ENCODE results near the gene PRKD1.

Gene PRKD1

DNA sequence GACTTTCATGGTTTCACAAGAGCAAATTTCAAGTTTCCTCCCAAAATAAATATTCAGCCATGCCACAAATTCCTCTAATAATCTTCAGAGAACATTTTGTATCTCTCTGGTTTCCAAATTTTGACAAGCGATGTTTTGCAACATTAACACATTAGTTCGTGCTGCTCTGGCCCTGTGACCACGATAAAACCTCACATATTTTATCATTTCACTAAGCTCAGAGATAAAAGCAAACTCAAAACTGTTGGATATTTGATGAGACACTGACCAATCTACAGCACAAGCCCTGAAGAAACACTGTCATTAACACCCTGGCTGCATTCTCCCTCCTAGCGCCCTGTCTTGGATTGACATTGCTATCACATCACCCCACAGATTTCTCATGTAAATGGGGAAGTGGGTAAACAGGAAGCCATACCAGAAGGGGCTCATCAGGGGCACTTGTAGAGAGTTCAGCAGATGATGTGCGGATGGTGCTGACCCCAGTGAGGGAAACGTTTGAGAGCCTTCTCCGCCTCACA lies 264.3 kb downstream of the PRKD1 start:
- no peak for ATAC-seq

DNA sequence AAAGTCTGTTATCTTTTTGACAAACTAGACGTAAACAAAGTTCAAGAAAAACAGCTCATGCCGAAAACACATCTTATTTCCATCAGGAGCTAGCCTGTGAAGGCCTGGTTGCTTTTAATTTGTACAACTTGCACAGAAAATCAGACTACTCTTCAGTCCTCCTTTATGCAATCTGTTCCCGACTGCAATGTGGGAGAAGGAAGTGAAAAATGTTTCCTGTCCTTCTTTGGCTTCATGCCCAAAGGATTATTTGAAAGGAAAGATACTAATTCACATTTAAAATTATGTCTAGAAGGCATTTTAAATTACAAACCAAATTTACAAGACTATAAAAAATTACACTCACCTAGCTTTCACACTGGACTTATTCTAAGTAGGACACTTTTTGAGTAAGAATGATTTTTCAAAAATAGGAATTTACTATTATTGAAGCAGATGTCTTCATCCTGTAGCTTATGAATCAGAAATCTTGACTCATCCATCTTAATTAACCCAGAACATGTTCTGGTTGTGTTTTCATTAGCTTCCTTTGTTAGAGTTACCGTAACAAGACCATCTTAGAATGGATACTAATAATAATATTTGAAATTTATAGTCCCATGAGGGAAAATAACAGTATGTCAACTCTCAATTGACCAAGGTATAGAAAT lies 272.6 kb downstream of the PRKD1 start:
- no peak for ATAC-seq

DNA sequence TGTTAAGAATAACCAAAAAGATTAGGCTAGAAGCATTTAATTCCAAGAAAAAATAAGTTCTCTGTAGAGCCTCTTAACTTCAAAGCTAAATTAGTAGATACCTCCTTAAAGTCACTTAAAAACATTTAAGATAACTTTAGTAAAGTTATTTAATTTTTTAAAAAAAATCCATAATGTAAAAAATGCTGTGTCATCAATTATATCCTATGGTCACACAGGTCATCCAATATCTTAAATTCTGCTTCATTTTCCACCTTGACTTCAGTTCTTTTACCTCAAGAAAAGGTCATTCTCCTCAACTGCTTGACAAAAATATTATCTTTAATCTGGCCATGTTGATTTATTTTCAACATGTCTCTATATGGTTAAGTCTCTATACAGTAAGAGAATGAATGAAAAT lies 274.3 kb downstream of the PRKD1 start:
- no peak for ATAC-seq

DNA sequence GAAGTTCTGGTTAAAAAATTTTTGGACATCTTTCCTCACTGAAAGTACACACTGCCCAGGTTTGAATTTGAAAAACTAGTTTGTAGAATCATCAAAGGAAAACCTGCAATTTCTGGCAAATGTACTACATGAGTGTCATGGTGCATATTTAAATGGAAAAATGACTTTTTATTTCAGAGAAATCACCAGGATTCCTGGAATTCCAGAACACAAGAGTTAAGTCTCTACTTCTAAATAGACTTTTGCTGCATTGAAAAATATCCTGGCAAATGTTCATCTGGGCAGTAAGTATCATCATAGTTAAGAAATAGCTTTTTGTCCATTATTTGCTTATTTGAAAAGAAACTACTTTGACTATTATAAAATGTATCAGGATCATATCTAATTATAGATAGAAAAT lies 275.1 kb downstream of the PRKD1 start:
- no peak for ATAC-seq

DNA sequence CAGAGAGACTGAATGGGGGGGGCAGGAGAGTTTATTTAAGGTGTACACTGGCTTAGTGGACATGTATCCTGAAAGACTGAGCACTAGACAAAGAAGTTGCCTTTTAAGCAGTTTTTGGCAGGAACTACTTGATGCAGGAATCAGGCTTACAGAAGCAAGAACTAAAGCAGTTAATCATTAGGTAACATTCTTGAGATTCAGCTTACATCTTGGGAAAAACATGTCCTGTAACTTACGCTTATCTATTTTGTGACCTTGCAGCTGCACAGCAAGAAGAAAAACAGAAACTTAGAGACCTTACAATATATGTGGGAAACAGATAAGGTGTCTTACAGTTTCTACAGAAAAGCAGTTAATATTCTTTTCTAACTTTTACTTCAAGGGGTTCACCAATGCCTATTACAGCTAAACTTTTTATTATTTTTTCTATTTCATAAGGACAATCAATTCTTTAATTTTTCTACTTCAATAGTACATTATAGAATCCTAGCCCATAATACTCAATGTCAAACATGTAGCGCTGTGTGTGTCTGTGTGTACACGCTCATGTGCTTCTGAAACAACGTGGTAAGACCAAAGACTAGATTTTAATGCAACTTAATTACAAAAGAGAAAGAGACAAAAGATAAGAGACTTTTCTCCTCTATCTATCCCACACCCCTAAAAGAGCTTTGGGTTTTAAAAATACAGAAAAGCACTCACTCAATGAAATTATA lies 276.9 kb downstream of the PRKD1 start:
- no peak for ATAC-seq

DNA sequence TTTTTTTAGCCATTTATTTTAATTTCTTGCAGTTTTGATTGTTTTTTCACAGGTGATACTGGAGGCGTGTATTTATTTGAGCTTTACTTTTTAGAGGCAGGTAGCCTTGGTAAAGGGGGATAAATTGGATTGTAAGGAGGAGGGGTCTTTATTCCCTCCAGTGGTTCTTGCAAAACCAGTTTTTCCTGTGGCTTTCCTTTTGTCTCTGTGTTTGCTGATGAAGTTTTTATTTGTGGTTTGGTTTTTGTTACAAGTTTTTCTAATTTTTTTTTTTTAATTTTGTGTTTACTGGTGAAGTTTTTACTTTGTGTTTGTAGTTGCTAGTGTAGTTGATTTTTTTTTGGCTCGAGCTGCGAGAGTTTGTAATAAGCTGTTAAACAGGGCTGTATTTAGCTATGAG lies 278.5 kb downstream of the PRKD1 start:
- ATAC-seq = no peak

DNA sequence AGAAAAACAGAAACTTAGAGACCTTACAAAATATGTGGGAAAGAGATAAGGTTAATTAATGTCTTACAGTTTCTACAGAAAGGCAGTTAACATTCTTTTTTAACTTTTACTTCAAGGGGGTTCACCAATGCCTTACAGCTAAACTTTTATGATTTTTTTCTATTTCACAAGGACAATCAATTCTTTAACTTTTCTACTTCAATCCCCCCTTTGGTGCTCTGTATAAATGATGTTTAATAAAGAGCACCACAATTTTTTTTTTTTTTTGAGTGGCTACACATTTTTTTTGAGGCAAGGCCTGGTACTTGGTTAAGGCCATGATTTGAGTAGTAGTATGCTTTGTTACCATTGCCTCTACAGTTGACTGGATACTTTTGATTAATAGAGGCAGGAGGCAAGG lies 279.6 kb downstream of the PRKD1 start:
- ATAC-seq = no peak

DNA sequence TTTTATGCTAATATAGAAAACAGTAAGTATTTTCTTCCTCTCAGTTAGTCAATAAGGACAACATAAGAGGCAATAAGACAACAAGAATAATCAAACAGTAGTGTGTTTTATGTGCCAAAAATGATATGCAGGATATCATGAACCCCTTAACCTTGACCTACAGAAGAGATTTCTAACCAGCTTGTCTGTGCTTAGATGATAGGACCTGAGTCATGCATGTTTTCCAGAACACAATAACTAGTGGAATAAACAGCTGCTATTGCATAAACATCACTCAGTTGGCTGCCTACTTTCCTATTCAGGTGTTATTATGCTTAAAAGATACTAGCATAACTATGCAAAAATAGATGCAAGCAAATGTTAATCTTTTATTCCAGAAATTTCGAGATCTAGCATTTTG lies 282.5 kb downstream of the PRKD1 start:
- ATAC-seq = no peak

DNA sequence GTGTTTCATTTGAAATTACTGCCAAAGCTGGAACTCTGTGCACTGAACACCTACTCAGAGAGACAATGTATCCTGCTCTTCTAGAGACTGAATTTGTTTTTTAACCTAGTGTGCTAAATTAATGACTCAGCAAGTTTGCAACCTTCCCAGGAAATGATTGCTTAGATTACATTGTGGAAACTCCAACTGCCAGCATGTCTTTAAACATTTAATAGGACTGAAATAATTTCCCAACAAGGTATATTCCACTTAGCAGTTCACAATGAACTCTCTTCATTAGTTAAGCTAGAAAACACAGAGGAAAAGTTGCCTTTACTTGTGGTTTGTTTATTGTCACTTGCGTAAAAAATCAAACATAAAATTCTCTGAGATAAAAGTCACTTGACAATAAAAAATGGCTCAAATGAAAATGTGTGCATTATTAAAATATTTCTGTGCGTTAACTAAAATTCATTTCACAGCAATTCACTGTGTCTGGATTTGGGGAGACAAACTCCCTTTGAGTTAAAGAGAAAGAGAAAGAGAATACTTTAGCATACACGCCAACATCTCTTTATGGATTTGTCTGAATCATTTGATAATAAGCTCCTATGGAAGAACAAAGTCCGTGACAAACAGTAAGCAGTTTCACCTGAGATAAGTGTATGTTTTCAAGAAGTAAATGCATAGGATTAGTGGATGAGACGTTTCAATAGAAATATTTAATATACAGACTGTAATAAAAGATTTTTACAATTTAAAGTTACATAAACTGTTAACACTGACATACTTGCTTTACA lies 284.0 kb downstream of the PRKD1 start:
- ATAC-seq = no peak

DNA sequence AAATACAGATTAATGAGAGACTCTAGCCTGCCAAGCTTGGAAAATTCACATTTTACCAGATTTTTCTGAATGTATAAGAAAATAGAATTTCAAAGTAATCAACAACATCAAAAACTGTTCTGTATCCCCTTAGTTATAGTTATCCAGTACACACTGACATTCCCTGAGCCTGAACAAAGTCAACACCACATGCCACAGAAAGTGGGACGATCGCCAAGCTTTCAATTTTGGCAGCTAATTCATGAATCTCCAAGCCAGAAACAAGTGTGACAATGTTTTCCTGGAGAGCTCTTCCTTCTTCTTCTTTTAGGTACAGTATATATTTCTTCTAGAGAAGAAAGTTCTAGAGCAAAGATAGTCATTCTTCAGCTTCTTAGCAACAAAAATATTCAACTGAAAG lies 290.2 kb downstream of the PRKD1 start:
- ATAC-seq = no peak

DNA sequence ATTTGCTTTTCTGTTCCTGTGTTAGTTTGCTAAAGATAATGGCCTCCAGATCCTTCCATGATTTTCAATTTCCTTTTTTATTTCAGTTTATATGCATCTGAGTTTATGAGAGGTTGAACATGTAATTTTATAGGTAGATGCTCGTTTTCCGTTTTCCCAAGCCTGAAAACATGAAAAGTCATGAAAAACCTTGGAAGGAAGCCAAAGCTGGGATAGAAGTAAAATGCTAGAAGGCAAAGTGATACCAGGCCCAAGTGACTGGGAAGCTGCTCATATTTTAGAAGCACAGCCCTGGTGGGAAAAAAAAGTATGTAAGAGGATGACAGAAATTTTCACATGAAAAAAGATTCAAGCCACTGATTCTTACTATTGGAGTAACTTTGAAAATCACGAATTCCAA lies 290.8 kb downstream of the PRKD1 start:
- no peak for ATAC-seq

DNA sequence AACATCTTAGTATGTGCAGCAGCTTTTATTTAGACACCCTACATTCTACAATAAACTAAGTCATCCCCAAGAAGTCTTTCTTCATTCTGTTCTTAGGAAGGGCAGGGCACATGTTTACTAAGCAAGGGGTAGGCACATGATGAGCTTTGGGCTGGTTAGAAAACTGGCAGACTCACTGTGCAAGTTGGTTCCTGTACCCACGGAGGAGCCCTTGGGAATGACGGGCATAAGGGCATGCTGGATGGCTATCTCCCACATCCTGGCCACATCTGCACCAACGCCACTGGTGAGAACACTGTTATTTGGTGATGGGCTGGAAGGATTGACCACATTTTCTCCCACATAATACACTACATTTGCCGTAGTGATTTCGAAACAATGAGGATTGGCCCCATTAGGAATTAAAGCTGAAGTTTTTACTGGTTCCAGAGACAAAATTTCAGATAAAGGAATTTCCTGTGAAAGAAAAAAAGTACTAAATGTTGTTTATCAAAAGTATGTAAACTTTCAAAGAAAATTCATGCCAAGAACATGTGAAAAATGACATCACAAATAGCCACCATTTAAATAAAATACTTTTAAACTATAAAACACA lies 297.0 kb downstream of the PRKD1 start:
- no peak for ATAC-seq

DNA sequence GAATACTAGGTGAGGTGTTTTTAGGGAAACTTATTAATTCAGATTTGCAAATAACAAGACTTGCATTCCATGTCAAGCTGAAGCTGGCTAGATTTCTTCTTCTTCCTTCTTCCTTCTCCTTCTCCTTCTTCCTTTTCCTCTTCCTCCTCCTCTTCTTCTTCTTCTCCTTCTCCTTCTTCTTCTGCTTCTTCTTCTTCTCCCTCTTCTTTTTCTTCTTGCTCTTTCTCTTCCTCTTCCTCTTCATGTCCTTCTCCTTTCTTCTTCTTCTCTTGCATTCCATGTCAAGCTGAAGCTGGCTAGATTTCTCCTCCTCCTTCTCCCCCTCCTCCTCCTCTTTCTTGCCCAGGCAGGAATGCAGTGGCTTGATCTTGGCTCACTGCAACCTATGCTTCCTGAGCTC lies 297.8 kb downstream of the PRKD1 start:
- no peak for ATAC-seq

DNA sequence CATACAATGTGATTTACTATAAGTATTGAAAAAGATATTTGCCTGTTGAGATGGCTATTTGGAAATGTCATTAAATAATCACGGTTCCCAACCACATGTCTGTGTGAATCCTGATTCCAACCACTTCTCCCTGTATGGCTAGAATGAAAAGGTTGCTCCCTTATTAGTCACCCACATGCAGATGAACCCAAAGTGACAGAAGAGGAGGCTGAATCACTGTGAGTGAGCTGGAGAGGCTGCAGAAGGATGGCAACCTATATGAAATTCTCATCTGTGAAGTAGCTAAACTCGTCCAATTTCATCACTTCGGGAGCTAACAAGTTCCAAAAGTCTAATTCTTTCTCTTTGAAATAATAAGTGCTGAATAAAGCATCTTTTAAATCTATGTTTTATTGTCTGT lies 300.5 kb downstream of the PRKD1 start:
- ATAC-seq = no peak

DNA sequence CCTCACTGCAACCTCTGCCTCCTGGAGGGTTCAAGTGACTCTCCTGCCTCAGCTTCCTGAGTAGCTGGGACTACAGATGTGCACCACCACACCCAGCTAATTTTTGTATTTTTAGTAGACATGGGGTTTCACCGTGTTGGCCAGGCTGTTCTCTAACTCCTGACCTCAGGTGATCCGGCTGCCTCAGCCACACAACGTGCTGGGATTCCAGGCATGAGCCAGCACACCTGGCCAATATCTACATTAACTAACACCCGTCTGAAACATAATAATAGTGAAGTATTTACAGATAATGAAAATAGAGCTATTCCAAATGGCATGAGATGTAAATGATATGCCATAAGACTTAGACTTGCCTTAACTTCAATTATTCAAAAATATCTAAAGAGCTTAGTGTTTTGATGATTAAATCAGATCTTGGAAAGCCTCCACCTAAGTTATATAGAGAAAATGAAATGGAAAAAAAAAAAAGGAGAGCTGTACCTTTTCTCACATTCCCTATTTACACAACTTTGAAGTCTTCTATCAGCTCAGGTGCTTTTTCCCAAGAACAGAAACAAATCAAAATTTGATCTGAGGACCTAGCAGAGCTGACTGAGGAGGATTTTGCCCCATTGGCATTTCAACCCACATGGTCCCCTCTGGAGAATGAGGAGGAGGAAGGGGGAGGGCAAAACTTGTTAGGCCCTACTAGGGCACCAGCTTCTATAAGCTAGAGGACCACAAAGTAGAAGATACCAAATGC lies 309.2 kb downstream of the PRKD1 start:
- ATAC-seq = no peak

DNA sequence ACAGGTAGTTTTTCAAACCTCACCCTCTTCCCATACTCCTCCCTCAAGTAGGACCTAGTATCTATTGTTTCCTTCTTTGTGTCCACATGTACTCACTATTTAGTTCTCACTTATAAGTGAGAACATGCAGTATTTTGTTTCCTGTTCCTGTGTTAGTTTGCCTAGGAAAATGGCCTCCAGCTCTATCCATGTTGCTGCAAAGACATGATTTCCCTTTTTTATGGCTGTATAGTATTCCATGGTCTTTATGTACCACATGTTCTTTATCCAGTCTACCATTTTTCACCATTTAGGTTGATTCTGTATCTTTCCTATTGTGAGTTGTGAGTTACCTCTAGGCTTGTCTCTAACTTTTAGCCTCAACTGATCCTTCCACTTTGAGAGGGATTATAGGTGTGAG lies 310.7 kb downstream of the PRKD1 start:
- ATAC-seq = no peak

DNA sequence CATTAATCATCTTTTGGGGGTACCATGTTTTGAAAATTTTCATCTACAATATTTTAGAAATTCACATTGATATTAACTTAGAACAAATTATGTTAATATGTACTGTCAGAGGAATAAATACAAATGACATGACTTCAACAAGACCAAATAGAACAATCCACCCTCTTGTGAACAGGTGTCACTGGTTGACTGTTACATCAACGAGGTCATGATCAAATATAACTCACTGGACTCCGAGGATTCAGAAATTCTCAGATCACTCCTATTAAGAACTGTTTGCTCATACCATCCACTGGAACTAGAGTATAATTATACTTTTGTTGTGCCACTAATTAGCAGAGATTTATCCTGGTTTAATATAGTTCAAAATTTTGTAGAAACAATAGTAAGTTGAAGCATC lies 318.8 kb downstream of the PRKD1 start:
- ATAC-seq = no peak

DNA sequence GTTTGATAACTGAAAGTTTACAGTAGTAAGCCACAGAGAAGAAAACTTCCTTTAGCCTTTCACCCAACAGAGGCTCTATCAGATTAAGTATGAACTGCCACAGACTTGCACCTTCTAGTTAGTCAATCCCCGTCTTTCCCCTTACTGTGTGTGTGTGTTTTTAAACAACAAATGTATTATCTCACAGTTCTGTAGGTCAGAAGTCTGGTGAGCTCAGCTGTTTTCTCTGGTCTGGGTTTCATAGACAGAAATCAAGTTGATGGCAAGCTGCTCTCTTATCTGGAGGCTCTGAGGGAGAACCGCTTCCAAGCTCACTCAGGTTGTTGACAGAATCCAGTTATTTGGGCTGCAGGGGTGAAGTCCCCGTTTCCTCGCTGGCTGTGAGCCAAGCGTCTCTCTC lies 320.5 kb downstream of the PRKD1 start:
- ATAC-seq = no peak

DNA sequence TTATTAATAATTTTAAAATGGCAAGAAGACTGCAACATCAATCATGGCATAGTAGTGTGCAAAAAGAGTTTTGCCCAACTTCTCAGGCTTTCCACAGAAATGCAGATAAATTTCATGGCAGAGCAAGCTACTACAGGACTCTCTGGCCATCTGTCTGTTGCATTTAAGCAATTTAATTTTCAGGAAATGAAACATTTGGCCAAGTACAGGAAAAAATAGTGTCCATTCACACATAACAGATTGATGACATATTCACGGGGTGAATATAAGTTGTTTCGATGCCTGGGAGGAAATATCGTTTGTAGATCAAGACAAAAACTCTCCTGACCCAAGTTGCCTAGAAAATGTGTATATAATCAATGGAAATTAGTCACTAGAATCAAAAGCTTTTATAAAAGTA lies 324.0 kb downstream of the PRKD1 start:
- ATAC-seq = no peak

DNA sequence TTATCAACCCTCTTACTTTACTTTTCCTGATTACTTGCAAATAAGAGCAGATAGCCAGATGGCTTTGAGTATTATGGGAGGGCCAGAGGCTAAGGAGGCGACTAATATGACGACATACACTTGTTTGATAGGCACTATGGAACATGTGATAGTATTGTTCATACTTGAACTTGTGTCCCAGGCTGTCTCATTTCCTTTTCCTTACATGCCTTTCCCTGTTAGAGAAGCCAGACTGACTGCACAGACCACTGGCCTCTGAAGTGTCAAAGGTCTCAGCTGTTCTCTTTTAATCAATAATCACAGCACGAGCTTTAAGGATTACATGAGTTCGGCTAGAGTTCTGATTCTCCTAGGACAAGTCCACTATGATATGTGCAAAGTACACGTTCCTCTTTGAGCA lies 326.0 kb downstream of the PRKD1 start:
- ATAC-seq = no peak

DNA sequence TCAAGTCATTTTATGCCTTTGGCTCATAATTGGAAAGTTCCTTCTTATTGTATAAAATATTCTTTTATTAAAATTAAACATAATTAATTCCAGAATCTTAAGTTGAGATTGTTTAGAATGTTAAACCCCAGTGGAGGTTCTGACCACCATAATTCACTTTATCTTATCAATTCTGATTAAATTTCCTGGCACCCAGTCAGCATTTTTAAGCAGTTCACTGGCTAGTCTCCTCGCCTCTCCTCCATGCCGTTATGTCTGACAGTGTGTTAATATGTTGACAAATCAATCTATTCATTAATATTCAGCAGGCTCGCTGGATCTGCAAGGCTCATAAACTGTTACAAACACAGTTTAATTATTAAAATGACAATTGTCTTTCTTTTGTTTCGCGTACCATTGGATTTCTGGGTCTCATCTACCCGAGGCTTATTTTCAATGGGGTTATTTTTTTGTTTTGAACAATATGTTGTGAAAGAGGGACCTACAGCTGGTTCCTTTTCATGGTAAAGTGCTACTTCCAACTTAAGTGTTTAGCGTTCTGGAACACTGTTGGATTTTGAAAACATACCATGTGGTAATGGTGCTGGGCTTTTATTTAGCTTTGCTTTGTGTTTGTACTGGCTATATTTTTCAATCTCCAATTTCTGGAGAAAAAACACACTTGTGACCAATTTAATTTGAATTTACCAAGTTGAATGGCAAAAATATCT lies 339.7 kb downstream of the PRKD1 start:
- ATAC-seq = no peak

DNA sequence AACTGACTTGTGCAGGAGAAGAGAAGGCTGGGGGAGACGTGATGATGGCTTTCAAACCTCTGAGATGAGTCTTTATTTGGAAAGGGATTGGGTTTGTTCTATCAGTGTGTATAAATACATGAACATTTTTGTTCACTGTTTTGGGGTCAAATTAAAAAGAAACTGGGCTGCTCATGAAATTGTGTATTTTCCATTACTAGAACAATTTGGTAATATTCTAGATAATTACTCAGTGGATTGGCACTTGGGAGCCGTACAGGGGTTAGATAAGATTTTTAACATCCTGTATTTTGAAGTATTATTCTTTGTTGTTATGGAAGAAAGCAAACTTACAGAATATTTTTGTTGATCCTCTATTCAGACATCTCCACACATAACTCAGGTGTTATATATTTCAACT lies 340.6 kb downstream of the PRKD1 start:
- ATAC-seq = no peak

Data from activated CD4-positive, CD25-positive, alpha-beta regulatory T cell treated with anti-CD3 and anti-CD28 coated beads, Interleukin-2, amount 50 U/mL, for 24 hours (primary cell).